WTC11 (cell line): ENCODE measurements around the gene TCTN1. TPM values are rescaled to one million over a fixed set of nuclear protein-coding genes. Genes with fewer than 3 reads are reported as not detected.

Experiments
- ATAC-seq: fragments of 200-7000 bp; cut with Tn5 transposase; 2 replicates; pipeline ENCODE4 v1.10.0; 2021; ENCODE audit warnings: mild to moderate bottlenecking, moderate library complexity
- CTCF ChIA-PET: fragments of 300-600 bp; sonication (Branson Sonifier 250); formaldehyde crosslinking; loops from one replicate; lab custom pipeline; 2021; ENCODE audit warnings: antibody characterized with exemption; lab: Charles Lee
- POLR2A ChIA-PET: fragments of 350-600 bp; sonication (Branson Sonifier 250); formaldehyde crosslinking; loops from one replicate; lab custom pipeline; 2021; ENCODE audit warnings: antibody characterized with exemption; lab: Charles Lee
- DNase-seq: peaks from one replicate; pipeline ENCODE4 v3.0.0; 2021; ENCODE audit warnings: low spot score
- H3K27ac Mint-ChIP-seq: 2 replicates; pipeline ENCODE4 v1.8.0; 2021; ENCODE audit warnings: mixed read lengths
- H3K27me3 Mint-ChIP-seq: 2 replicates; pipeline ENCODE4 v1.8.0; 2021; ENCODE audit warnings: low read depth, mild to moderate bottlenecking, moderate library complexity, mixed read lengths
- H3K36me3 Mint-ChIP-seq: 2 replicates; pipeline ENCODE4 v1.8.0; 2021; ENCODE audit warnings: mixed read lengths
- H3K4me1 Mint-ChIP-seq: 2 replicates; pipeline ENCODE4 v1.8.0; 2022; ENCODE audit warnings: mixed read lengths
- H3K4me3 Mint-ChIP-seq: 2 replicates; pipeline ENCODE4 v1.8.0; 2021; ENCODE audit warnings: mild to moderate bottlenecking, moderate library complexity, mixed read lengths
- H3K9me3 Mint-ChIP-seq: 2 replicates; pipeline ENCODE4 v1.8.0; 2021; ENCODE audit warnings: mixed read lengths
- ARID4B ChIP-seq: sonication (generic); formaldehyde crosslinking; IDR thresholded peaks from 2 replicates; pipeline ENCODE4 v1.8.0; 2023; ENCODE audit warnings: missing genetic modification reagents, mild to moderate bottlenecking, borderline replicate concordance
- CDX4 ChIP-seq: fragments of 250-450 bp; sonication (Bioruptor Pico); IDR thresholded peaks from 2 replicates; pipeline ENCODE4 v1.9.0; 2021; ENCODE audit warnings: moderate library complexity, mild to moderate bottlenecking, inconsistent platforms, borderline replicate concordance
- CREB1 ChIP-seq: sonication (generic); formaldehyde crosslinking; IDR thresholded peaks from 2 replicates; pipeline ENCODE4 v1.8.0; 2023; ENCODE audit warnings: mild to moderate bottlenecking, missing genetic modification reagents
- FOXP1 ChIP-seq: sonication (generic); formaldehyde crosslinking; IDR thresholded peaks from 2 replicates; pipeline ENCODE4 v1.8.0; 2022; ENCODE audit warnings: missing genetic modification reagents, mild to moderate bottlenecking, moderate library complexity, borderline replicate concordance
- FOXP4 ChIP-seq: sonication (generic); formaldehyde crosslinking; IDR thresholded peaks from 2 replicates; pipeline ENCODE4 v1.8.0; 2022; ENCODE audit warnings: mild to moderate bottlenecking, missing genetic modification reagents
- KAT7 ChIP-seq: sonication (generic); formaldehyde crosslinking; IDR thresholded peaks from 2 replicates; pipeline ENCODE4 v1.8.1; 2023; ENCODE audit warnings: missing genetic modification reagents, mild to moderate bottlenecking, borderline replicate concordance
- NR3C1 ChIP-seq: sonication (generic); formaldehyde crosslinking; conservative IDR thresholded peaks from 2 replicates; pipeline ENCODE4 v1.8.1; 2023; ENCODE audit warnings: low read depth, mild to moderate bottlenecking, missing genetic modification reagents
- PRDM15 ChIP-seq: sonication (generic); formaldehyde crosslinking; IDR thresholded peaks from 2 replicates; pipeline ENCODE4 v1.8.0; 2022; ENCODE audit warnings: missing genetic modification reagents
- SOX15 ChIP-seq: fragments of 250-450 bp; sonication (Bioruptor Pico); IDR thresholded peaks from 2 replicates; pipeline ENCODE4 v1.9.0; 2021; ENCODE audit warnings: mild to moderate bottlenecking
- TEAD4 ChIP-seq: sonication (generic); formaldehyde crosslinking; IDR thresholded peaks from 2 replicates; pipeline ENCODE4 v1.8.0; 2022; ENCODE audit warnings: mild to moderate bottlenecking, missing genetic modification reagents
- ZNF232 ChIP-seq: sonication (generic); formaldehyde crosslinking; IDR thresholded peaks from 2 replicates; pipeline ENCODE4 v1.8.0; 2022; ENCODE audit warnings: mild to moderate bottlenecking, missing genetic modification reagents
- total RNA-seq: library from RNA; stranded (reverse); gene quantifications from 3 replicates; pipeline ENCODE4 v1.2.3, GENCODE V29; 2021

The TCTN1 gene
- total RNA-seq, 1 experiment from 2014 or later, result 10.3 TPM

GRCh38 chr12:110636516-110636915 lies 22.6 kb downstream of the TCTN1 start:
- POLR2A ChIA-PET, result no interaction called here
- peaks cover 1% of the 10 kb centered on the region; the same call in 1 of the 2 replicates for H3K4me1 Mint-ChIP-seq
- H3K36me3 Mint-ChIP-seq, result no peaks in the 10 kb centered on the region
- no peak for ATAC-seq
- no peak for DNase-seq
- CTCF ChIA-PET, result interaction anchor here (0.6 kb wide), 1 partner anchor 499 kb away, joined by 3 read pairs; no protein-coding TSS in a partner anchor
- no peaks in the 10 kb centered on the region for H3K27me3 Mint-ChIP-seq
- no peak for TF ChIP-seq TEAD4 (CRISPR knock-in tag)
- no peak for TF ChIP-seq PRDM15 (CRISPR knock-in tag)
- no peak for TF ChIP-seq ZNF232 (CRISPR knock-in tag)
- H3K4me3 Mint-ChIP-seq, result no peak overlapping the region
- no peaks in the 10 kb centered on the region for H3K9me3 Mint-ChIP-seq
- H3K27ac Mint-ChIP-seq, result no peak overlapping the region

- CTCF ChIA-PET, result no interaction called here
- H3K9me3 Mint-ChIP-seq, result no peaks in the 10 kb centered on the region
- ATAC-seq (no peak), DNase-seq (no peak)
- no peak for TF ChIP-seq FOXP1 (CRISPR knock-in tag)
- no peak for TF ChIP-seq KAT7 (CRISPR knock-in tag)
- no peak for TF ChIP-seq NR3C1 (CRISPR knock-in tag)
- TF ChIP-seq CREB1 (CRISPR knock-in tag), result no peak
- no peak for TF ChIP-seq CDX4
- no peak for TF ChIP-seq FOXP4 (CRISPR knock-in tag)
- no peak for TF ChIP-seq SOX15
- TF ChIP-seq ARID4B (CRISPR knock-in tag), result no peak
- H3K36me3 Mint-ChIP-seq, result no peaks in the 10 kb centered on the region
- H3K4me3 Mint-ChIP-seq, result no peak overlapping the region
- peaks cover 8% of the 10 kb centered on the region; the same call in 1 of the 2 replicates for H3K4me1 Mint-ChIP-seq
- POLR2A ChIA-PET, result no interaction called here
- H3K27me3 Mint-ChIP-seq, result no peaks in the 10 kb centered on the region
- no peak overlapping the region for H3K27ac Mint-ChIP-seq
These were observed 24.0 kb downstream of the TCTN1 start for GRCh38 chr12:110637869-110638441.
